ENCODE data around the gene DFFB.
"Not testable (repeated sequence)": the region's sequence is repeated elsewhere in the genome, so short reads cannot be mapped to it uniquely, and the experiment has no call there.

The DFFB gene, protein sequence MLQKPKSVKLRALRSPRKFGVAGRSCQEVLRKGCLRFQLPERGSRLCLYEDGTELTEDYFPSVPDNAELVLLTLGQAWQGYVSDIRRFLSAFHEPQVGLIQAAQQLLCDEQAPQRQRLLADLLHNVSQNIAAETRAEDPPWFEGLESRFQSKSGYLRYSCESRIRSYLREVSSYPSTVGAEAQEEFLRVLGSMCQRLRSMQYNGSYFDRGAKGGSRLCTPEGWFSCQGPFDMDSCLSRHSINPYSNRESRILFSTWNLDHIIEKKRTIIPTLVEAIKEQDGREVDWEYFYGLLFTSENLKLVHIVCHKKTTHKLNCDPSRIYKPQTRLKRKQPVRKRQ

DNA sequence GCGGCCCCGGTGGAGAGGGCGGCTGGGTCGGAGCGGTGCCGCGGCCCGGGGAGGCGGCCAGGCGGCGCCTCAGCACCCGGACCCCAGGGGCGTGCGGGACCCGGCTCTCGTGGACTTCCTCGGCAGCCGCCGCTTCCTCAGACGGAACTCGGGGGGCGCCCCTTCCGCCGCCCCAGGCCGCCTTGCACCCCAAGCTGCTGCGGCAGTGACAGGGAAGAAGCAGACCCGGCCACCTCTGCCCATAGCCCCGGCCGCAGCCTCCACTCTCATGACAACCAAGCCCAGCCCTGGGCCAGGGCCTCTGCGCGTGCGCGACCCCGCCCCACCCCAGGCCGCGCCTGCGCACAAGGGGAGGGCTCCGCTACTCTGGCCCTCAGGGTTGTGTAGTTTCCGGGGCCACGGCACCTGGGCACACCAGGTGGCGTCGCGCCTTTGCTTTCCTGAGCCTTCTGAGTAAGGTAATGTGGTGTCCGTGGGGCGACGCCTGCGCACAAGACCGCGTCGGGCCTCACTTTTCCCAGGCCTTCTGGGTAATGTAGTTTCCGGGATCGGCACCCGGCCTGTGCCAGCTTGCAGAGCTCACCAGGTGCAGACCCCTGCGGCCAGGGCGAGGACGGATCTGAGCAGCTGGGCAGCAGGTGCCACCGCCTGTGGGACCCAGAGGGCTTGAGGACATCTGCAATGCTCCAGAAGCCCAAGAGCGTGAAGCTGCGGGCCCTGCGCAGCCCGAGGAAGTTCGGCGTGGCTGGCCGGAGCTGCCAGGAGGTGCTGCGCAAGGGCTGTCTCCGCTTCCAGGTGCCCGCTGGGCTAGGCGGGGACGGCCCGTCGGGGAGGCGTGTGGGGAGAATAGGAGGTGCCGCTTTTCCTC lies at the start of gene DFFB, which contains the start of gene CEP104:
TSS of gene DFFB (plus strand) at position 554 of the 868 bp plus-strand sequence. CDS start at position 682, 128 bp downstream.
TSS of gene CEP104 (minus strand) at position 289 of the 868 bp plus-strand sequence. CDS start 4,804 bp downstream, outside the sequence.
- peak; percentile 87 for DNase-seq

- no peak for DNase-seq
These were observed 49.5 kb upstream of the DFFB start for GRCh38 chr1:3807769-3808168.

- no peak for DNase-seq
These were observed 47.6 kb upstream of the DFFB start for GRCh38 chr1:3809680-3810079.

- DNase-seq = not testable (repeated sequence)
These were observed 47.0 kb upstream of the DFFB start for GRCh38 chr1:3810149-3810761.

DNA sequence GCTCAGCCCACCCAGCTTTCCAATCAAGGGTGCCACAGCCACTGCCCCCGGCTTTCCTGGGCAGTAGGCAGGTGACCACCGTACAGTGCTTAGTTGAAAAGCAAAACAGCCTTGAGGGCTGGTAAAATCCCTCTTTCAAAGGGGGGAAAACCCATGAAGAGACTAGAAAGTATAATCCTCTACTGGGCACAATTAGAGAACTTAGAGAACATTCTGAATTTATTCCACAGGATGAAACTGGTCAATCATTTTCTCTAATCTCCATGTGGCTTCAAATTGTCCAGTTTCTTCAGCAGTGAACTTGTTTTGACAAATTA lies 45.7 kb upstream of the DFFB start:
- DNase-seq = no peak

DNA sequence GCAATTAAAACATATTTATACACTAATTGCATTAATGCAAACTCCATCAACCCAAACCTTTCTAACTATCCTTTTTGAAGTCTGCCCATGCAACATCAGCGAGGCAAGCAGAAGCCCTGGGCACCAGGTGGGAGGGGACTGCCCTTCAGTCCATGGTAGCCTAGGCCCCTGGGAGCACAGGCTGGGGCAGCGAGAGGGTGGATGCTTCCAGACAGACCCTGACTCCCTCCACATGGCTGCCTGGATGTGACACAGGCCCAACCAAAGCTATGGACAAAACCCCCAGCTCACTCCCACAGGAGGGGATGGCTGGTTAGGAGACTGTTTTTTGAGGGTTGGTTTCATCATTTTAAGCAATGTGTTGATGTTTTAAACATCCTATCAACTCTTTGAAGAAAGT lies 43.2 kb upstream of the DFFB start:
- DNase-seq = no peak

GRCh38 chr1:3814771-3815561 lies 42.3 kb upstream of the DFFB start:
- no peak for DNase-seq

DNA sequence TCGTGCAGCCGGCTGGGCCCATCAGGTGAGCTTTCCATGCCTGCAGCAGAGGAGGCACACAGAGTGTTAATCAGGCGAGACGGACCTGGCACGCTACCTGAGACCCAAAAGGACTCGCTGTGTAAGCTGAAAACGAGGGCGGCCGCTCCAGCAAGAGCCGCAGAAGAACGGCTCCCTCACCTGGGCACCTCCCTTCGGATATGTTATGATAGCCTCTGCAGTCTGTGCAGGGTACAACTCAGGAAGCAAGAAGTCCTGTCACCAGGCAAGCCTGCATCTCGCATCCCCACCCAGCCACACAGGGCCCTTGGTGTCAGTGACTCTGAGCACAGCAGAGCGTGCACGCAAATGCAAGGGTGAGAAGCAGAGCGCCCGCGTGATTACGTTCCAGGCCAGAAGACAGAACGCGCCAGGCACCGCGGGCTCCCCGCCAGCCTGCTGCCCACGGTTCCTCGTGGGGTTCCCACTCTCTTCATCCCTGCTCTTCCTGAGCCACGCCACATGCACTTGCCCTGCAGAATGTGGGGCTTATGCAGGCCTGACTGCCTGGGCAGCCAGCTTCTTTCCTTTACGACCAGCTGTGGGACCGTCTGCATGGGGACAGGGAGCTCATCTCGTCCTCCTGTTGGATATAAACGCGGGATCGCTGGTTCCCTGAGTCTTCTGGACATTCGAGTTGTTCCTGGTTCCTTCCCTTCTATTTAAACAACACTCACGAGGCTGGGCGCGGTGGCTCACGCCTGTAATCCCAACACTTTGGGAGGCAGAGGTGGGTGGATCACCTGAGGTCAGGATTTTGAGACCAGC lies 40.7 kb upstream of the DFFB start:
- DNase-seq = no peak

GRCh38 chr1:3817138-3817740 lies 40.0 kb upstream of the DFFB start:
- DNase-seq = no peak

DNA sequence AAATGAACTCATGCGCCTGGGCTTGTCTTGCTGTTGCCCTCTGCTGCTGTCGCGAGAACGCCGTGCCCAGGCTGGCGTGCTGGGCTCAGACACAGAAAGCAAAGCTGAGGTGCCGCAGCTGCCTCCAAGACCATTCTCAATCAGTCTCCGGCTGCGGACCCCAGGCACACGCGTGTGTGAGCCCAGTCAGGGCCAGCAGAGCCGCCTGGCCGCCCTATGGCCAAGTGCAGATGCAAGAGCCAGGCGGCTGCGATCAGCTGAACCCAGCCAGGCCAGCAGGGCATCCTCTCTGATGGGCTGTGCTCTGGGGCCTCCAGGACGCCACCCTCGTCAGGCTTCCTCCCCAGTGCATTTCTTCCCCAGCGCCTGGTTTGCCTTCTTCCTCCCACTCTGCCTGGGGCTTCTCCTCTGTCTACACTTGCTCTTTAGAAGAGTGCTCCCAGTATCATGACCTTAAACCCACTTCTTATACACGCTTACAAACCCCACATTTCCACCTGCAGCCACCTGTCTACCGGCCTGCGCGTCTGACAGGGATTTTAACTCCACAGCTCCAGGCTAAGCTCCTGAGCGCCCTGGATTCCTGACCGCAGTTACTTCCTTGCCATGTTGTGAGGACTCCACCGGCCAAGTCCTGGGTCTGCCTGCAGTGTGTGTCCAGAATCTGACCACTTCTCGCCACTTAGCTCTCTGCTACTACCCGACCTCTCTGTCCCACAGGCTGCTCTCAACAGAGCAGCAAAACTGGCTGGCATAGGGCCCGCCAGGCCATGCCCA lies 39.3 kb upstream of the DFFB start:
- DNase-seq = no peak

DNA sequence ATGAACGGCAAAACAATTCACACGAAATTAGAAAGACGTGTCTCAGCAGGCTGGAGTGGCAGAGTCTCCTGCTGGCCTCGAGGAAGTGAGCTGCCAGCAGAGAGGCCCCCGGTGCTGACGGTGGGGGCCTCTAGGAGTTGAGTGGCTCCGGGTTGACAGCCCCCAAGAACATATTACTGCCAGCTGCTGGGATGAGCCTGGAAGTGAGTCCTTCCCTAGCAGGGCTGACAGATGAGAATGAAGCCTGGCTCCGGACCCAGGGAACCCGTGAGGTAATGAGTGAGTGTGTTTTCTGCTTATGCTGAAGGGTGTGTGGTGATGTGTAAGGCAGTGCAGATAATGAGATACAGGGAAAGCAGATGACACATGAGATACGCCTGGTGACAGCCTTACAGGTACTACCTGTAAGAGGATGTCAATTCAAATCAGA lies 37.5 kb upstream of the DFFB start:
- DNase-seq = no peak

GRCh38 chr1:3820316-3820715 lies 37.0 kb upstream of the DFFB start:
- no peak for DNase-seq

DNA sequence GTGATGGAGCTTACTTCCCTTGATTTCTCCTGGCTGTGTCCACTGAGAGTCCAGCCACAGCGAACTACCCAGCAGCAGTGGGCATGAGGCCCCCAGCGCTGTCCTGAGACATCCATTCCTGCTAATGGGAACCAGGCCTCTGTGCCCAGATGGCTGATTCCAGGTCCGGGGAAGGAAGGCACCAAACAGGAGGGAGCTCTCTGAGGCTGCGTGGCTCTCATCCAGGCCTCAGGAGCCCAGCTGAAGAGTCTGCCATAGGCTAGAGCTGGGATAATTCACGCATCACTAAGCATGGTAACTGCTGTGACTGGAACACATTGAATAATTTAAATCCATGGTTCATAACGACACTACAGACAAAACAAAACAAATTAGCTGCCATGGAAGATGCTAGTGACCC lies 36.3 kb upstream of the DFFB start:
- no peak for DNase-seq

DNA sequence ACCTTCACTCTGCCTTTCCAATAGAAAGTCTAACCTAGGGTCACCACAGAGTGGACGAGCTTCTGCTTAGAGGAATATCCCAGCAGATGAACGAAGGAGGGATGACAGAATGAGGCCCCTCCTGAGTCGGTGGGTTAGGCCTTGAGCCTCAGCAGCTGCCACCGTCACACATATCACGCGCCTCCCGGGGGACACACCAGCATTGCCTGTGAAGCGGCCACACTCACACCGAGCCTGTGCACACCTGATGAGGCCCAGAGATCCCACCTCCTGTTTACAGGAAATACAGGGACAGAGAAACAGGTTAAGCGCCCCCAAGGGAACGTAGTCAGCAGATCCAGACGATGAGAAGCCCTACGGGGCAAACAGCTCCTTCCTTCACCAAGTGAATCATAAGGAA lies 35.8 kb upstream of the DFFB start:
- no peak for DNase-seq

- DNase-seq = no peak
These were observed 35.4 kb upstream of the DFFB start for GRCh38 chr1:3821908-3822307.

DNA sequence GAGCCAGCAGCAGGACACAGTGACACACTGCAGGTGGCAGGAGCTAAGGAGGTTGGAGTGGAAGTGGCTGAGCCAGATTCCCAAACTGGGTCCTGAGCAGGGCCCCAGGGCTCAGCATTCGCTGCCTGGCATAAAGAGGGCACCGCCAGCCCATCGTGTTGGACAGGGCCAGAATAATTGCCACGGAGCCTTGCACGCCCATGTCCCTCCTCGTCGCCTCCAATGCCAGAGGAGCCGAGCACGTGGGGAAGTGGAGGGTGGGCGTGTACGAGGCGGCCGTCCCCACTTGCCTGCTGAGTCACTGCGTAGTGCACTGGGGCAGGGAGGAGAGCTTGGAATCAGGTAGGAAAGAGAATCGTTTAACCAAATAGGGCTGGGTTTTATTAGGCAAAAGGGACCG lies 34.9 kb upstream of the DFFB start:
- no peak for DNase-seq

- DNase-seq = no peak
These were observed 32.6 kb upstream of the DFFB start for GRCh38 chr1:3824650-3825049.

- no peak for DNase-seq
These were observed 31.9 kb upstream of the DFFB start for GRCh38 chr1:3825356-3825755.

DNA sequence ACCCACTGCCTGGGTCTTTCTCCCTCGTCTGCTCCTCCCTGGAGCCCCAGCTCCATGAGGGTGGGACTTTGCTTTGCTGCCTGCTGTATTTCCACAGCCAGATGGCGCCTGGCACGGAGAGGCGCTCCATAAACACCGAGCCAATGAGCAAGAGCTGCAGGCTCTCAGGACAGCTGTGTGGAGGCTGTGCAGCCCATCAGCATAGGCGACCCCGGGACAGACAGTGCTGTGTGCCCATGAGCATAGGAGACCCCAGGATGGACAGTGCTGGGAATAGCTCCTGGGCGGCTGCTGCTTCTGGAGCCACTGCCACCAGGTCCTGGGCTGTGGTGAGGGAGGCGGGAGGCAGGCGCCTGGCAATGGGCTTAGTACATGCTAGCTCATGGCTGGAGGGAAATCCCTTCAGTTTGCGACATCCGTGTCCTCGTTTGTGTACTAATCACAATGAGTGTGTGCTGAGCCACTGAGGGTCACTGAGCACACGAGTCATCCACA lies 29.4 kb upstream of the DFFB start:
- no peak for DNase-seq

- DNase-seq = no peak
These were observed 28.9 kb upstream of the DFFB start for GRCh38 chr1:3828391-3828790.

DNA sequence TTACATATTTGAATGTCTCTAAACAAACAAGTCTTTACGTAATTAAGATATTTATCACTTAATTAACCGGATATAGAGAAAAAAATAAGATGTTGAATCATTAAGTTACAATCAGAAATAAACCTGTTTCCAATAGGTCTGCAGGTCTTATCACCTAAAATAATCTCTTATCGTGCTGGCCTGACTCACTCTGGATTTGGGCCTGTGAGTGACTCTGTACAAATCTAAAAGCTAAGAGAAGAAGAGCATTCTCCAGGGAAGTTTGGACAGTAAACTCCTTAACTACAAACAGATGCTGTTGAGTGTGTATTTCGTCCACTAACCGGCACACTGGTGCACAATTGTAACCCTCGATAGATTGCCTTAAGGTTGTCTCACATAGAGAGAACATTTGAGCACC lies 25.6 kb upstream of the DFFB start:
- no peak for DNase-seq

All from GDM1 (cell line).